Measurements from ENCODE around the gene SPEM1. TPM values are rescaled to one million over a fixed set of nuclear protein-coding genes. Genes with fewer than 3 reads are reported as not detected.

Gene SPEM1
- total and polyA plus RNA-seq, 5 experiments from 2014 or later, result not detected

GRCh38 chr17:7426203-7426863 is 6.2 kb downstream of the SPEM1 start:
- no peaks in the 10 kb centered on the region for H3K36me3 Mint-ChIP-seq
- no peaks in the 10 kb centered on the region for H3K27me3 Mint-ChIP-seq
- no peak overlapping the region for H3K27ac Mint-ChIP-seq
- ATAC-seq (no peak), DNase-seq (no peak)
- no peaks in the 10 kb centered on the region for H3K9me3 Mint-ChIP-seq
- H3K4me1 Mint-ChIP-seq, result peaks cover 0 to 1% (median 0%) of the 10 kb centered on the region in 4 donors
- no peak overlapping the region for H3K4me3 Mint-ChIP-seq
- POLR2A ChIA-PET, result interaction anchor here (1.0 to 1.4 kb wide), 2 partner anchors 57 to 135 kb away, joined by 3 to 4 read pairs; partner anchors contain the start of gene POLR2A

GRCh38 chr17:7426896-7427489 is 6.9 kb downstream of the SPEM1 start:
- ATAC-seq, result no peak
- POLR2A ChIA-PET, result interaction anchor here (0.6 to 1.4 kb wide), 3 partner anchors 57 to 134 kb away, joined by 3 to 4 read pairs (median 3); partner anchors contain the start of genes POLR2A and TMEM95
- H3K9me3 Mint-ChIP-seq, result no peaks in the 10 kb centered on the region
- no peak overlapping the region for H3K27ac Mint-ChIP-seq
- H3K4me1 Mint-ChIP-seq, result peaks cover 0 to 1% (median 0%) of the 10 kb centered on the region in 4 donors
- DNase-seq, result no peak
- H3K4me3 Mint-ChIP-seq, result no peak overlapping the region
- H3K27me3 Mint-ChIP-seq, result no peaks in the 10 kb centered on the region
- H3K36me3 Mint-ChIP-seq, result no peaks in the 10 kb centered on the region

DNA sequence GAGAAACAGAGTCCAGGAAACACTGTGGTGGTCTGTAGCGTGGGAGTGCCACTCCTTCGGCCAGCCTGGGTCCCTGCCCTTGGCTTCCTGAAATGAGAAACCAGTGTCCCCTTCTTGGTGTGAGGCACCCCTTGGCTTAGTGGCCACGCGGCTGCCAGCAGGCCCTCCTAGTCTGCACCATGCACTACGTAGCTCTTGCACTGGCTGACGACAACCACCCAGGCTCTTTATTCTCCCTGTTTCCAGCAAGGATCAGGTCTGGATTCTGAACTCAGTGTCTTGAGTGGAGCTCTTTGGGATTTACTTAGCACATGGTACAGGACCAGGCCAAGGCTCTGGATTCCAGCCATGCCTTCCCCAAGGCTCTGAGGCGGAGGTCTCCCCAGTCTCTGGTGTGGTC is 7.4 kb downstream of the SPEM1 start:
- Mint-ChIP-seq H3K27me3 (no peaks in the 10 kb centered on the region), H3K4me3 (no peak overlapping the region), H3K27ac (peak overlapping the region in 1 of 10 donors; percentile 75), H3K4me1 (peaks cover 0 to 1% (median 0%) of the 10 kb centered on the region in 4 donors), H3K9me3 (no peaks in the 10 kb centered on the region), H3K36me3 (no peaks in the 10 kb centered on the region)
- ATAC-seq, result no peak
- no peak for DNase-seq
- POLR2A ChIA-PET, result interaction anchor here (1.0 to 1.4 kb wide), 2 partner anchors 56 to 133 kb away, joined by 3 to 4 read pairs; partner anchors contain the start of gene POLR2A

DNA sequence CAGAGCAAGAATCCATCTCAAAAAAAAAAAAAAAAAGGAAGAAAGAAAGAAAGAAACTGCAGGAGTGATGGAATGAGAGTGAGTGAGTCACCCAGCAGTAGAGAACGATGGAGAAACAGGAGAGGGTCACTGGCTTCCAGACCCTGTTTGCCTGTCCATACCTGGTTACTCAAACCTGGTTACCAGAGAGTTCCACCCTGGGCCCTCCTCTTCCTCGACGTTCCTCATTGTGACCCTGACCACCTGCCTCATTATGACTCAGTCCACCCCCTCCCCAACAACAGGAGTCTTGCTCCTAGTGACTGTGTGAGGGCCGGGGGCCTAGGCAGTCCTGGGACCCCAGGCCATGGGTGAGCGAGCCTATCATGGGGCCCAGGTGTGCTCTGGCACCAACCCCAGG is 8.4 kb downstream of the SPEM1 start, which contains the start of gene SPEM3:
Gene SPEM3 (plus strand): TSS at position 301 of the 400 bp plus-strand sequence. CDS start 46 bp downstream, at position 347.
- Mint-ChIP-seq H3K27ac (peak within 1 kb of the TSS in 1 of 10 donors; percentile 75), H3K4me3 (no peak within 1 kb of the TSS), H3K36me3 (no peaks in the 10 kb centered on the region), H3K9me3 (no peaks in the 10 kb centered on the region), H3K4me1 (peaks cover 0 to 1% (median 0%) of the 10 kb centered on the region in 4 donors), H3K27me3 (no peaks in the 10 kb centered on the region)
- DNase-seq (no peak), ATAC-seq (no peak)
- POLR2A ChIA-PET, result interaction anchor here (0.6 kb wide), 2 partner anchors 50 to 124 kb away, joined by 3 to 8 read pairs; no protein-coding TSS in a partner anchor

- no peaks in the 10 kb centered on the region for H3K9me3 Mint-ChIP-seq
- H3K36me3 Mint-ChIP-seq, result no peaks in the 10 kb centered on the region
- H3K4me3 Mint-ChIP-seq, result no peak overlapping the region
- no peak for DNase-seq
- peaks cover 0 to 1% (median under 1%) of the 10 kb centered on the region in 4 donors for H3K4me1 Mint-ChIP-seq
- H3K27me3 Mint-ChIP-seq, result no peaks in the 10 kb centered on the region
- POLR2A ChIA-PET, result no interaction called here
- ATAC-seq, result no peak
- no peak overlapping the region for H3K27ac Mint-ChIP-seq
These were observed 9.6 kb downstream of the SPEM1 start for GRCh38 chr17:7429722-7430121.

DNA sequence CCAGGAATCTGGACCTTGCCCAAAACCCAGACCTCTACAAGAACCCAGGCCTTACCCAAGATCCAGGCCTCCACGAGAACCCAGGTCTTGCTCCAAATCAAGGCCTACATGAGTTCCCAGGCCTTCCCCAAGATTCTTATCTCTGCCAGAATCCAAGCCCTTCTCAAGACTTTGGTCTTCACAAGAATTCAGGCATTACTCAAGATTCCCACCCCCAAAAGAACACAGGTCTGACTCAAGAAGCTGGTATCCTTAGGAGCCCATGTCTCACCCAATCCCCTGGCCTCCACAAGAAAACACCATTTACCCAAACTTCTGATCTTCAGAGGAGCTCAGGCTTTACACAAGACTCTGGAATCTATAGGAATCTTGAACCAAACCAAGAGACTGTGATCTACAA is 11.1 kb downstream of the SPEM1 start:
- DNase-seq, result no peak

GRCh38 chr17:7432296-7432695 is 12.2 kb downstream of the SPEM1 start:
- Mint-ChIP-seq H3K4me1 (peaks cover 7 to 20% (median 16%) of the 10 kb centered on the region in 4 donors), H3K9me3 (no peaks in the 10 kb centered on the region), H3K27ac (peak overlapping the region in 1 of 10 donors; percentile 15), H3K36me3 (no peaks in the 10 kb centered on the region), H3K27me3 (no peaks in the 10 kb centered on the region), H3K4me3 (no peak overlapping the region)
- no peak for DNase-seq
- POLR2A ChIA-PET, result interaction anchor here (1.6 to 1.9 kb wide), 2 partner anchors 52 to 254 kb away, joined by 5 to 6 read pairs; partner anchors contain the start of genes POLR2A and TP53
- no peak for ATAC-seq

More for the DNA sequence above, 11.1 kb downstream of the SPEM1 start:
- ATAC-seq, result no peak
- no peaks in the 10 kb centered on the region for H3K9me3 Mint-ChIP-seq
- POLR2A ChIA-PET, result interaction anchor here (0.9 to 1.6 kb wide), 2 partner anchors 27 to 255 kb away, joined by 5 read pairs; partner anchors contain the start of genes TMEM256 and TP53
- H3K27ac Mint-ChIP-seq, result no peak overlapping the region
- peaks cover 3 to 11% (median 9%) of the 10 kb centered on the region in 4 donors for H3K4me1 Mint-ChIP-seq
- H3K4me3 Mint-ChIP-seq, result no peak overlapping the region
- no peaks in the 10 kb centered on the region for H3K27me3 Mint-ChIP-seq
- H3K36me3 Mint-ChIP-seq, result no peaks in the 10 kb centered on the region

GRCh38 chr17:7435676-7436555 is 15.8 kb downstream of the SPEM1 start:
- Mint-ChIP-seq H3K4me1 (peaks cover 22 to 51% (median 42%) of the 10 kb centered on the region in 4 donors), H3K27me3 (peaks cover 5 to 25% (median 11%) of the 10 kb centered on the region in 5 donors)
- POLR2A ChIA-PET, result interaction anchor here (0.5 to 8.3 kb wide), 35 partner anchors 9 to 251 kb away, joined by 3 to 133 read pairs (median 6); partner anchors contain the start of genes ACAP1, CHRNB1, NEURL4 and NLGN2

DNA sequence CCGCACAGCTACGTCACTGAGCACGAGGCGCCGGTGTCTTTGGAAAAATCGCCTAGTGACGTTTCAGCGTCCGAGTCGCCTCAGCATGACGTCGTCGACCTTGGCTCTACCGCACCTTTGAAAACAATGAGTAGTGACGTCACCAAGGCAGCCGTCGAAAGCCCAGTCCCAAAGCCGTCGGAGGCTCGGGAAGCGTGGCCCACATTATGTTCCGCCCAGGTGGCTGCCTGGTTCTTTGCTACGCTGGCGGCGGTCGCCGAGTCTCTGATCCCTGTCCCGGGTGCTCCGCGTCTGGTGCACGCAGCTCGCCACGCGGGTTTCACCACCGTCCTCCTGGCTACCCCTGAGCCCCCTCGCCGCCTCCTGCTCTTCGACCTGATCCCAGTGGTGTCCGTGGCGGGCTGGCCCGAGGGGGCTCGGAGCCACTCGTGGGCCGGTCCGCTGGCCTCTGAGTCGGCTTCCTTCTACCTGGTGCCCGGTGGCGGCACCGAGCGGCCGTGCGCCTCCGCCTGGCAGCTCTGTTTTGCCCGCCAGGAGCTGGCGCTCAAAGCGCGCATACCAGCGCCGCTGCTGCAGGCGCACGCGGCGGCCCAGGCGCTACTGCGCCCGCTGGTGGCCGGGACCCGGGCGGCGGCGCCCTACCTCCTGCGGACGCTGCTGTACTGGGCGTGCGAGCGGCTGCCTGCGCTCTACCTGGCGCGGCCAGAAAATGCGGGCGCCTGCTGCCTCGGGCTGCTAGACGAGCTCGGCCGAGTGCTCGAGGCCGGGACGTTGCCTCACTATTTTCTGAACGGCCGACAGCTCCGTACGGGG is 16.6 kb downstream of the SPEM1 start:
- POLR2A ChIA-PET, result interaction anchor here (0.5 to 8.3 kb wide), 33 partner anchors 8 to 250 kb away, joined by 3 to 133 read pairs (median 6); partner anchors contain the start of genes ACAP1, CHRNB1, NLGN2 and PHF23

More at GRCh38 chr17:7435676-7436555, 15.8 kb downstream of the SPEM1 start:
- DNase-seq (peak in 7 of 10 donors; percentile 25 to 77 (median 44)), ATAC-seq (peak; percentile 35 to 37)
- H3K9me3 Mint-ChIP-seq, result no peaks in the 10 kb centered on the region
- H3K27ac Mint-ChIP-seq, result peak overlapping the region; percentile 91 to 99 (median 98)
- H3K36me3 Mint-ChIP-seq, result no peaks in the 10 kb centered on the region
- H3K4me3 Mint-ChIP-seq, result peak overlapping the region; percentile 90 to 98 (median 95)

GRCh38 chr17:7437369-7437863 is 17.3 kb downstream of the SPEM1 start:
- DNase-seq, result no peak
- ATAC-seq, result no peak
- H3K27me3 Mint-ChIP-seq, result peaks cover 6 to 40% (median 19%) of the 10 kb centered on the region in 5 donors
- H3K4me3 Mint-ChIP-seq, result peak overlapping the region; percentile 71 to 96 (median 84)
- H3K36me3 Mint-ChIP-seq, result no peaks in the 10 kb centered on the region
- POLR2A ChIA-PET, result interaction anchor here (0.5 to 8.3 kb wide), 28 partner anchors 8 to 249 kb away, joined by 3 to 133 read pairs (median 6); partner anchors contain the start of genes ACAP1, CHRNB1, NLGN2 and PHF23
- no peaks in the 10 kb centered on the region for H3K9me3 Mint-ChIP-seq
- H3K27ac Mint-ChIP-seq, result peak overlapping the region in 8 of 10 donors; percentile 22 to 98 (median 78)
- peaks cover 22 to 51% (median 43%) of the 10 kb centered on the region in 4 donors for H3K4me1 Mint-ChIP-seq

More for the DNA sequence above, 16.6 kb downstream of the SPEM1 start:
- H3K27ac Mint-ChIP-seq, result peak overlapping the region; percentile 83 to 99 (median 98)
- H3K4me1 Mint-ChIP-seq, result peaks cover 22 to 51% (median 43%) of the 10 kb centered on the region in 4 donors
- H3K27me3 Mint-ChIP-seq, result peaks cover 5 to 34% (median 15%) of the 10 kb centered on the region in 5 donors
- peak; percentile 71 to 87 (median 82) for DNase-seq
- H3K9me3 Mint-ChIP-seq, result no peaks in the 10 kb centered on the region
- H3K4me3 Mint-ChIP-seq, result peak overlapping the region; percentile 90 to 98 (median 95)
- peak; percentile 68 for ATAC-seq
- no peaks in the 10 kb centered on the region for H3K36me3 Mint-ChIP-seq
